ENCODE results near the gene TSPAN6. TPM values are rescaled to one million over a fixed set of nuclear protein-coding genes. Genes with fewer than 3 reads are reported as not detected.

Gene TSPAN6
- total and polyA plus RNA-seq, 2 of the 13 experiments (the other 11 are each of a cell fraction or from before 2014, with no cell fraction given), result 78.9 to 133 TPM

- no TSS peak for BruUV-seq (replicated peaks)
- no peak for ATAC-seq
- H3K79me2 ChIP-seq (ENCODE audit: insufficient read depth, low read length), result peaks cover 12% of the 10 kb centered on the region
- H3K4me2 ChIP-seq (ENCODE audit: low read depth, low read length), result peak overlapping the region; percentile 64
- no peaks in the 10 kb centered on the region for H4K20me1 ChIP-seq (ENCODE audit: insufficient read depth, low read length)
- peaks cover 0 to 1% of the 10 kb centered on the region in 2 experiments; a peak in 2 of 5 replicates for H3K36me3 ChIP-seq (replicated peaks in 1 of 2; ENCODE audit: control insufficient read depth in 1 of 2, insufficient read depth in 2 of 2, low read length in 2 of 2)
- H3K27ac ChIP-seq (ENCODE audit: extremely low read length, insufficient read depth, low read length), result peak overlapping the region; percentile 92
- peak overlapping the region; percentile 84 for H3K9ac ChIP-seq (ENCODE audit: insufficient read depth, low read depth, low read length)
- in situ Hi-C loops (cut with HindIII; ENCODE audit: extremely low pct_ligation_motif_present, low pct_unique_long_range_greater_than_20kb), result no loop called here
- TF ChIP-seq SALL1 (CRISPR knock-in tag; IDR thresholded peaks at IDR 0.05) (0 out of 2 replicates have a peak, but pooled peaks have one; percentile 5), REPIN1 (CRISPR knock-in tag; IDR thresholded peaks at IDR 0.05; ENCODE audit: borderline replicate concordance, low read depth) (no peak), NR2F6 (IDR thresholded peaks at IDR 0.05) (peak; percentile 19; the same call in 1 of the 2 replicates), NR2F6 (CRISPR knock-in tag; IDR thresholded peaks at IDR 0.05) (no peak), PATZ1 (CRISPR knock-in tag; IDR thresholded peaks at IDR 0.05) (peak; percentile 44; the same call in 1 of the 2 replicates), ARID3A (IDR thresholded peaks at IDR 0.05; ENCODE audit: low read depth, low read length) (no peak), PRDM4 (CRISPR knock-in tag; IDR thresholded peaks at IDR 0.05; ENCODE audit: borderline replicate concordance) (no peak), RAD51 (IDR thresholded peaks at IDR 0.05; ENCODE audit: borderline replicate concordance) (no peak), CEBPG (CRISPR knock-in tag; IDR thresholded peaks at IDR 0.05) (0 out of 2 replicates have a peak, but pooled peaks have one; percentile 22), CC2D1A (CRISPR knock-in tag; IDR thresholded peaks at IDR 0.05) (no peak), ZNF629 (CRISPR knock-in tag; conservative IDR thresholded peaks at IDR 0.05) (0 out of 2 replicates have a peak, but pooled peaks have one; percentile 6), MAX (IDR thresholded peaks at IDR 0.05) (peak; percentile 36; the same call in 1 of the 2 replicates), ARNT (IDR thresholded peaks at IDR 0.05) (no peak), HNF4A (CRISPR knock-in tag; IDR thresholded peaks at IDR 0.05) (0 out of 2 replicates have a peak, but pooled peaks have one; percentile 33), ZEB1 (IDR thresholded peaks at IDR 0.05; ENCODE audit: insufficient replicate concordance, low read depth) (no peak), ZNF136 (CRISPR knock-in tag; IDR thresholded peaks at IDR 0.05; ENCODE audit: low read depth) (no peak), ATM (IDR thresholded peaks at IDR 0.05; ENCODE audit: borderline replicate concordance) (no peak), THAP11 (CRISPR knock-in tag; IDR thresholded peaks at IDR 0.05) (0 out of 2 replicates have a peak, but pooled peaks have one; percentile 1), MBD4 (IDR thresholded peaks at IDR 0.05; ENCODE audit: borderline replicate concordance, low read length) (no peak)
- H3K27me3 ChIP-seq (ENCODE audit: control insufficient read depth in 1 of 2, insufficient read depth in 2 of 2, low read length in 2 of 2), result no peaks in the 10 kb centered on the region; a peak in 1 of 5 replicates
- H3K4me3 ChIP-seq (replicated peaks in 1 of 3; ENCODE audit: insufficient read depth in 1 of 3, low read depth in 2 of 3, low read length in 3 of 3), result peak overlapping the region; percentile 66 to 77 (median 73)
- CTCF ChIA-PET (ENCODE audit: low intra/inter-chr PET ratio, low total read pairs), result no interaction called here
- DNase-seq (ENCODE audit: low spot score), result no peak
- POLR2A ChIA-PET, result interaction anchor here (1.4 to 2.5 kb wide), 3 partner anchors 12 to 21 kb away, joined by 5 to 67 read pairs (median 11); no protein-coding TSS in a partner anchor
- WGBS (ENCODE audit: low lambda C conversion rate), result 0% methylated on average over 2 of the region's 8 CpGs
- H3K4me1 ChIP-seq (ENCODE audit: insufficient read depth, low read length), result peaks cover 30% of the 10 kb centered on the region; the same call in 1 of the 2 replicates
- H3K9me3 ChIP-seq (ENCODE audit: low read length), result no peaks in the 10 kb centered on the region
- H2AFZ ChIP-seq (ENCODE audit: low read length), result no peak overlapping the region
- FAIRE-seq, result peak; percentile 71
- intact Hi-C loops (cut with micrococcal nuclease; ENCODE audit: unreplicated experiment), result loop anchor here (1.0 kb wide), 2 partner anchors 13 to 124 kb away; no protein-coding TSS in a partner anchor
These were observed 651 bp downstream of the TSPAN6 start for GRCh38 chrX:100635989-100636320.

All from HepG2 (cell line).